ENCODE measurements around the gene EME2. TPM values are rescaled to one million over a fixed set of nuclear protein-coding genes. Genes with fewer than 3 reads are reported as not detected.

The EME2 gene
- total RNA-seq, 4 donors from 2014 or later, result 5.5 to 10.4 (median 6.5) TPM

GRCh38 chr16:1772908-1773702 lies 495 bp downstream of the EME2 start, which contains the start of gene MRPS34:
Gene MRPS34 (minus strand): TSS chr16:1773134. CDS start chr16:1773119, 15 bp downstream.
- Histone ChIP-seq H3K9me3 (no peaks in the 10 kb centered on the region), H3K27me3 (no peaks in the 10 kb centered on the region), H3K36me3 (peaks cover 27 to 51% (median 50%) of the 10 kb centered on the region in 4 donors), H3K27ac (replicated peaks in 1 of 4) (peak within 1 kb of the TSS; percentile 87 to 95 (median 90)), H3K4me1 (peaks cover 36 to 64% (median 57%) of the 10 kb centered on the region in 4 donors), H3K4me3 (peak within 1 kb of the TSS; percentile 72 to 100 (median 88))
- no peak for DNase-seq (ENCODE audit: extremely low spot score)
- no peak for TF ChIP-seq POLR2A (IDR thresholded peaks at IDR 0.05; ENCODE audit: low read depth)
- peak; percentile 67 to 75 (median 72) for TF ChIP-seq CTCF (IDR thresholded peaks at IDR 0.05)
- TF ChIP-seq POLR2AphosphoS5 (IDR thresholded peaks at IDR 0.05), result peak; percentile 87 to 91
- WGBS, result 0% methylated on average over 9 of the region's 108 CpGs
- intact Hi-C loops (cut with DNase I), result loop anchor here (1.0 to 5.0 kb wide), 4 partner anchors 9 to 161 kb away; partner anchors contain the start of genes CRAMP1, HAGH, IFT140 and MAPK8IP3

DNA sequence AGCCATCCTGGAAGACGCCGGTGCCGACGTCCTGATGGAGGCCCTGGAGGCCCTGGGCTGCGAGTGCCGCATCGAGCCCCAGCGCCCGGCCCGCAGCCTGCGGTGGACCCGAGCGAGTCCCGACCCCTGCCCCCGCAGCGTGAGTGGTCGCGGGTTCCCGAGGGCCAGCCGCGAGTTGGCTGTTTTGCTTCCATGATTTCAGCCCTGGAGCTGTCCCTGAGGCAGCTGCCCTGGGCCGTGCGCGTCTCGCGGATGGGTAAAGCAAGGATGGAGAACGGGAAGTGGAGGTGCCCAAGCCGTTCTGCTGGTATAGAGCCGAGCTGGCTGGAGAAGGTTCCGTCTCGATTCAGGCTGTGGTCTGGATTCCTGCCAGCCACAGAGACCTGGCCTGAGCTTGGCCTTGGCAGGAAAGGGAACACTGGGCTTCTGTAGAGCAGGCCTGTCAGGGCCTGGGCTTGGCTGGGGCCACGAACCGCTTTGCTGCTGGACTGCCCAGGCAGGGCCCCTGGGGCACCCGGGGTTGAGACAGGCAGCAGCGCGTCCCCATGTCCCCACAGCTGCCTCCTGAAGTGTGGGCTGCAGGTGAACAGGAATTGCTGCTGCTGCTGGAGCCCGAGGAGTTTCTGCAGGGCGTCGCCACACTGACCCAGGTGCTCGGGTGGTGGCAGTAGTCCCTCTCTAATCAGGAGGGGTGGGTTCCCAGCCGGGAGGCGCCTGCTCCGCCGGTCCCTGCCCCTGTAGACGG lies 1.3 kb downstream of the EME2 start:
- intact Hi-C loops (cut with DNase I), result loop anchor here (1.0 to 5.0 kb wide), 4 partner anchors 8 to 162 kb away; partner anchors contain the start of genes CRAMP1, HAGH, IFT140 and MAPK8IP3
- H3K9me3 ChIP-seq, result no peaks in the 10 kb centered on the region
- peak overlapping the region; percentile 72 to 100 (median 88) for H3K4me3 ChIP-seq
- H3K27me3 ChIP-seq, result no peaks in the 10 kb centered on the region
- no peak for TF ChIP-seq EP300 (IDR thresholded peaks at IDR 0.05)
- no peak for TF ChIP-seq CTCF (IDR thresholded peaks at IDR 0.05)
- TF ChIP-seq POLR2AphosphoS5 (IDR thresholded peaks at IDR 0.05), result no peak
- TF ChIP-seq POLR2A (IDR thresholded peaks at IDR 0.05; ENCODE audit: low read depth), result no peak
- WGBS, result under 1% methylated on average over 27 of the region's 45 CpGs
- H3K36me3 ChIP-seq, result peaks cover 22 to 51% (median 48%) of the 10 kb centered on the region in 4 donors
- no peak for DNase-seq (ENCODE audit: extremely low spot score)
- peak overlapping the region; percentile 87 to 95 (median 90) for H3K27ac ChIP-seq (replicated peaks in 1 of 4)
- peaks cover 36 to 64% (median 55%) of the 10 kb centered on the region in 4 donors for H3K4me1 ChIP-seq

GRCh38 chr16:1774448-1774780 lies 1.8 kb downstream of the EME2 start:
- H3K36me3 ChIP-seq, result peaks cover 20 to 51% (median 49%) of the 10 kb centered on the region in 4 donors
- H3K27ac ChIP-seq (replicated peaks in 1 of 4), result peak overlapping the region; percentile 87 to 95 (median 90)
- intact Hi-C loops (cut with DNase I), result loop anchor here (5.0 kb wide), 2 partner anchors 67 to 162 kb away; partner anchors contain the start of genes CRAMP1, IFT140 and MAPK8IP3
- H3K27me3 ChIP-seq, result no peaks in the 10 kb centered on the region
- H3K4me3 ChIP-seq, result peak overlapping the region; percentile 72 to 100 (median 88)
- DNase-seq (ENCODE audit: extremely low spot score), result no peak
- no peaks in the 10 kb centered on the region for H3K9me3 ChIP-seq
- 97% methylated on average over 5 of the region's 7 CpGs for WGBS
- H3K4me1 ChIP-seq, result peaks cover 36 to 62% (median 54%) of the 10 kb centered on the region in 4 donors
- TF ChIP-seq EP300 (IDR thresholded peaks at IDR 0.05) (no peak), POLR2A (IDR thresholded peaks at IDR 0.05; ENCODE audit: low read depth) (no peak), POLR2AphosphoS5 (IDR thresholded peaks at IDR 0.05) (no peak), CTCF (IDR thresholded peaks at IDR 0.05) (no peak)

DNA sequence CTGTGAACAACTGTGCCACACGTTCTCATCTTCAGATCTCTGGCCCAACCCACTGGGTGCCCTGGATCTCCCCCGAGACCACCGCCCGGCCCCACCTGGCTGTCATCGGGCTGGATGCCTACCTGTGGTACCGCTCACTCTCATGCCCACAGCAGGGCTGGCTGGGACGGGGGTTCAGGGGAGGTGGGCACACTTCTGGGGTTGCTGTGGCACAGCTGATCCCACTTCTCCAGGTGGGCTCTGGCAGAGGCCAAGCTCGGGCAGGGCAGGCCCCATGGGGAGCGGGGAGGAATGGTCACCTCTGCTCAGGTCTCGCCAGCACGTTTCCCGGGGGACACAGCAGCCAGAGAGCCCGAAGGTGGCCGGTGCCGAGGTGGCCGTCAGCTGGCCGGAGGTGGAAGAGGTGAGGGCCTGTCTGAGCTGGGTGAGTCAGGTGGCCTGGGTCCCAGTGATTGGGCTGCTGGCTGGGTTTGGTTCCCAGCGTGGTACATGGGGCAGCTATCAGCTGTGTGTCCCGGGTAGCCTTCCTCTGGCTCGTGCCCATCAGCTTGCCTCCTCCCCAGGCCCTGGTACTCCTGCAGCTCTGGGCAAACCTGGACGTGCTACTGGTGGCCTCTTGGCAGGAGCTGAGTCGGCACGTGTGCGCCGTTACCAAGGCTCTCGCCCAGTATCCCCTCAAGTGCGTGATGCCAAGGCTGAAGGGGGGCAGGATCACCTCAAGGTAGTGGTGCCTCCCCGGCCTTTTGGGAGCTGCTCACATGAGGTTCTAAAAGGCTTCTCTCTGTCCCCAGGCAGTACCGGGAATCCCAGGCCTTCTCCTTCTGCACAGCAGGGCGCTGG lies 2.6 kb downstream of the EME2 start:
- Histone ChIP-seq H3K4me1 (peaks cover 35 to 62% (median 54%) of the 10 kb centered on the region in 4 donors), H3K4me3 (no peak overlapping the region), H3K36me3 (peaks cover 20 to 53% (median 52%) of the 10 kb centered on the region in 4 donors), H3K27ac (replicated peaks in 1 of 4) (peak overlapping the region in 1 of 4 donors; percentile 95), H3K9me3 (no peaks in the 10 kb centered on the region), H3K27me3 (no peaks in the 10 kb centered on the region)
- TF ChIP-seq POLR2A (IDR thresholded peaks at IDR 0.05; ENCODE audit: low read depth) (no peak), EP300 (IDR thresholded peaks at IDR 0.05) (no peak), CTCF (IDR thresholded peaks at IDR 0.05) (no peak), POLR2AphosphoS5 (IDR thresholded peaks at IDR 0.05) (no peak)
- intact Hi-C loops (cut with DNase I), result no loop called here
- WGBS, result 86% methylated on average over 12 of the region's 30 CpGs
- DNase-seq (ENCODE audit: extremely low spot score), result no peak
